GM04504 (cell line): ENCODE results near the gene FLVCR2.

Experiments used
- DNase-seq: peaks from one replicate; pipeline ENCODE4 v3.0.0-alpha.2; 2012; ENCODE audit warnings: low read depth

The FLVCR2 gene, protein sequence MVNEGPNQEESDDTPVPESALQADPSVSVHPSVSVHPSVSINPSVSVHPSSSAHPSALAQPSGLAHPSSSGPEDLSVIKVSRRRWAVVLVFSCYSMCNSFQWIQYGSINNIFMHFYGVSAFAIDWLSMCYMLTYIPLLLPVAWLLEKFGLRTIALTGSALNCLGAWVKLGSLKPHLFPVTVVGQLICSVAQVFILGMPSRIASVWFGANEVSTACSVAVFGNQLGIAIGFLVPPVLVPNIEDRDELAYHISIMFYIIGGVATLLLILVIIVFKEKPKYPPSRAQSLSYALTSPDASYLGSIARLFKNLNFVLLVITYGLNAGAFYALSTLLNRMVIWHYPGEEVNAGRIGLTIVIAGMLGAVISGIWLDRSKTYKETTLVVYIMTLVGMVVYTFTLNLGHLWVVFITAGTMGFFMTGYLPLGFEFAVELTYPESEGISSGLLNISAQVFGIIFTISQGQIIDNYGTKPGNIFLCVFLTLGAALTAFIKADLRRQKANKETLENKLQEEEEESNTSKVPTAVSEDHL

DNA sequence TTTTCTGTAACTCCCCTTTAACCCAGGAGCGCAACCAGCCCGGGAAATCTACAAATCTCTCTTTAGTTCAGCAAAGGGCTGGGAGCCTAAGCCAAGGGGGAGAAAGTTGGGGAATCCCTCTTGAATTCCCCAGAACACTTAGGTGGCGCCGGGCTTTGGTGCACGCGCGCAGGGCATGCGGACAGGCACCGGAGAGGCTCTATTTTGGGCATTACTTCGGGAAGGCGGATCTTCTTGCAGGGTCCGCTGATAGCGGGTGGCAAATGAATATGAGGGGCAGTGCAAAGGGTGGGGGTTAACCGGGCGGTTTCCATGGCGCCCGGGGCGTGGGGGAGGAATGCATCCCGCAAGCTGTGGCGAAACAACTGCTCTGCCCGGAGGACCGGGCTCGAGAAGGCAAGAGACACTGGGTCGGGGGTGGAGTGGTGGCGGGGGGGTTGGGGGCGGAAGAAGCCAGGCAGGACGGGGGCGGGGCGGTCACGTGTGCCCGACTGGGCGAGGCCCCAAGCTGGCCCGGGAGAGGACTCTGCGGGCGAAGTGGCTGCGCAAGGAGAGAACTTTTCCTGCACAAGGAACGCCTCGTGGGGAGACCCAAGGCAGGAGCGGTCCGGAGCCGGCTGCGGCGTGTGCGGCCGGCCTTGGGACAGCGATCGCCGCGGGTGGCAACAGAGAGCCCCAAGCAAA lies at the start of gene FLVCR2:
Gene FLVCR2, plus strand, starts transcription at position 519 of the 684 bp plus-strand sequence. CDS start 353 bp downstream, outside the sequence.
- DNase-seq, result peak; percentile 22

DNA sequence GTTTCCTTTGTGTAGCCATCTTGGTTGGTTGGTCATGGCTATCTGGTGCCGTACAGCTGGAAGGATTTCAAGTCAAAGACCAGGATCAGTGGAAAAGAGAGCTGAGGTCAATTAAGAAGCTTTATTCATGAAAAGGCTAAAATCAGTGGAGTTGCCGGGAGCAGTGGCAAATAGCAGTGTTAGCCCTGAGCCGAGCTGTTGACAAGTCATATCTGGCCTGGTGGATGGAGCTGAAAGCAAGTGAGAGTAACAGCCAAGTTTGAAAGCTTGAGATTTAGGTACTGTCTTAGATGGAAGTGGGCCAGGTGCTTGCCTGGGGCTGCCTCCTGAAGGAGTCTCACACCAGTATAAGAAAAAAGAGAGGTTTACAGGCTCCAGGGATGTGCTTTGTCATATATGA lies 47.2 kb upstream of the FLVCR2 start:
- no peak for DNase-seq

DNA sequence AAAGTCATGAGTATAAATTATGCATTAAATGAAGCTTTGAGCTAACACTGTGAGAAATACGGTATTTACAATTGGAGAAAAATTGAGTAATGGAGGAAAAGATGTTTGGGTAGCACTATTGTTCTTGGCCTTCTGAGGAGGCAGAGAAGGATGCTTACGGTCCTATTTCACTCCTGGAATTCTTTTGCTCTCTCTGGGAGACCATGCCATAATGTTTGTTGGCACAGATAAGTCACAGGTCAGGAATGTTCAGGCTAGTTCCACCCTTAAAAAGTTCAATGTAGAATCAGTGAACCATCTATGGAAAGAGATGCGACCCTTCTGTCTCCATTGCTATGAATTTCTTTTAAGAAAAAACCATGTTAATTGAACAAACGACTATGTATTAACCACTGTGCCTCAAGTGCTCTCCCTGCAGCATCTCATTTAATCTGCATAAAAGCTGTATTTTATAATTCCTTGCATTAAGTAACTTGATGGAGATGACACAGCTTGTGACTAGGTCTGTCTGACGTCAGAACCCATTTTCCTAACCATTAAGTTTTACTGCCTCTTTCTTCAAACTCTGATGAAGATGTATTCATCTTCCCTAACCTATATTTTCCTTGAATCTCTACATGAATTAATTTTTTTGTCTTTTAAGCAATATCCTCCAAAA lies 46.6 kb upstream of the FLVCR2 start:
- no peak for DNase-seq

DNA sequence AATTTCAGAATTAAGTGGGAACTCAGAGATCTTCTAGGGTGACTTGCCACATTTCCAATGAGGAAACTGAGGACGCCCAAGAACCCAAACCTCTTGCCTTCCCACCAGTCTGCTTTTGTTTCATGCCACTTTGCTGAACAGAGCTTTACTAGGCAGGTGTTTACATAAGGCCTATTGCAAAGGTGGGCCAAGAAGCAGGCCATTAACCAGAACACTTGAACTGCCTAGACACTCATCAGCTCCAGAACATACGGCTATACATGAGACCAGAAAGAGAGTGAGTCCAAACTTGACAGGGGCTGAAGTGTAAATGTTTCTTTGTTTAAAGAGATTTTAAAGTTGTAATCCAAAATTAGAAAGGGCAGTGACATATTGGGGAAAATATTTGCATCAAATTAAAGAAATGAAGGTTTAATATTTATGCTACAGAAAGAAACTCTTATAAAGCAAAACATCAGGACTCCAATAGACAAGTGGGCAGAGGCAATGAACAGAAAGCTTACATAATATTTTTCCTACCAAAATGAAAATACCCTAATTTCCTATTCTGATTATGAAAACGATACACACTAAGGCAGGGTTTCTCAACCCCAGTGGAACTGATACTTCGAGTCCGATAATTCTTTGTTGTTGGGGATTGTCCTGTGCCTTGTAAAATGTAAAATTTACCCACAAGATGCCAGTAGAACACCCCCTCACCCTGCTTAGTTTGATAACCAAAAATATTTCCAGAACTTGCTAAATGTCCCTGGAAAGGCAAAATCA lies 44.4 kb upstream of the FLVCR2 start:
- no peak for DNase-seq

DNA sequence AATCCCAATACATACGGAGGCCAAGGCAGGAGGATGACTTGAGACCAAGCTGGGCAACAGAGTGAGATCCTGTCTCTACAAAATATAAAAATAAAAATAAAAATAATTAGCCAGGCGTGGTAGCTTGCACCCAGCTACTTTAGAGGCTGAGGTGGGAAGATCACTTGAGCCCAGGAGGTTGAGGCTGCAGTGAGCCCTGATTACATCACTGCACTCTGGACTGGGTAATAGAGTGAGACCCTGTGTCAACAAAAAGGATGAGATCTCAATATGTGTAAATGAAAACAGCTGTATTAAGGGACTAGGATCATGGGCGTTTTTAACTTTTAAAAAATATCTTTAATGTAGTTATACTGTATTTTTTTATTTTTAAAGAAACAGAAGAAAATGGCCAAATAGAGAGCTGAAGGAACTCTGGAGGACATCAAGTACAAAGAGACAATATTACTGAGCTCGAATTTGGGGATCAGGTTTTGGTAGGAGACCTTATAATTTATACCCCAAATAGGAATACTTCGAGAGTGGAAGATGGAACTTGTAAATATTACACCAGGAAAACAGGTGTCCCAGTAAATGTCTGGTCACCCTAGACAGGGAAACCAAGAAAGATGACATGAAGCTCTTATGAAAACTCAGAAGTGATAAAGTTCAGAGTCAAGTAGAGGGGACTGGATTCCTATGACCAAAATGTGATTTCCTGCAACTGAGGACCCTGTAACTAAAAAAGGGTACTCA lies 43.1 kb upstream of the FLVCR2 start:
- no peak for DNase-seq

DNA sequence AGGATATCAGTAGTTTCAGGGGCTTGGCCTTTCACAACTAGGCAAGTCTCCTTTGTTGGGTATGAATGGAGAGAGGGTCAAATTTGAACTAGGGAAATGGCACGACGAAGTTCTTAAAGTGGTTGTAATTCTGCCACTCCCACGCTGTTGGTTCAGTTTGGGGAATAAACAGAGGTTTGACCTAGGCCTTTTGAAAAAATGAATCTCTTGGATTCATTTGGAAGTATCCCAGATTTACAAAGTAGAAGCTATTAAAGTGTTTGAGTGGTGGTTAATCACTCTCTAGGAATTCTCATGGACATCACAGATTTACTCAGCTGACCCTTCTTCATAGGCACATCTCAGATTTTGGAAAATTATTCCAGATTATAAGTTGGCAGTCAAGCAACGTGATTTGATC lies 41.3 kb upstream of the FLVCR2 start:
- no peak for DNase-seq

DNA sequence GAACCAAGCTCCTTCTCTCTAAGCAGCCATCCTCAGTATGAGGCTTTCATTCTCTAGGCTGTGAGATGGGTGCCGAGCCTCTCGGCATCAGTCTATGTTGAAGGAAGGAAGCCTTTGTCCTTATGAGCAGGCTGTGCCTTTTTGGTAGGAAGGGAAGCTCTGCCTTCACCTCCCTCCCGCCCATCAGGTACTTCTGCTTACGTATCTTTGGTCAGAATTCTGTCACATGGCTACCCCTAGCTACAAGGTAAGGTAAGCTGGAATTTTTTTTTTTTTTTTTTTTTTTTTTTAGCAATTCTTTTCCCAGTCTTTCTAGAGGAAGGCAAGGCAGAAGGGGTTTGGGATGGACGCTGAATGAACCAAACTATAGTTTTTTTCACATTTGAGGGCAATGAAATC lies 39.3 kb upstream of the FLVCR2 start:
- no peak for DNase-seq

DNA sequence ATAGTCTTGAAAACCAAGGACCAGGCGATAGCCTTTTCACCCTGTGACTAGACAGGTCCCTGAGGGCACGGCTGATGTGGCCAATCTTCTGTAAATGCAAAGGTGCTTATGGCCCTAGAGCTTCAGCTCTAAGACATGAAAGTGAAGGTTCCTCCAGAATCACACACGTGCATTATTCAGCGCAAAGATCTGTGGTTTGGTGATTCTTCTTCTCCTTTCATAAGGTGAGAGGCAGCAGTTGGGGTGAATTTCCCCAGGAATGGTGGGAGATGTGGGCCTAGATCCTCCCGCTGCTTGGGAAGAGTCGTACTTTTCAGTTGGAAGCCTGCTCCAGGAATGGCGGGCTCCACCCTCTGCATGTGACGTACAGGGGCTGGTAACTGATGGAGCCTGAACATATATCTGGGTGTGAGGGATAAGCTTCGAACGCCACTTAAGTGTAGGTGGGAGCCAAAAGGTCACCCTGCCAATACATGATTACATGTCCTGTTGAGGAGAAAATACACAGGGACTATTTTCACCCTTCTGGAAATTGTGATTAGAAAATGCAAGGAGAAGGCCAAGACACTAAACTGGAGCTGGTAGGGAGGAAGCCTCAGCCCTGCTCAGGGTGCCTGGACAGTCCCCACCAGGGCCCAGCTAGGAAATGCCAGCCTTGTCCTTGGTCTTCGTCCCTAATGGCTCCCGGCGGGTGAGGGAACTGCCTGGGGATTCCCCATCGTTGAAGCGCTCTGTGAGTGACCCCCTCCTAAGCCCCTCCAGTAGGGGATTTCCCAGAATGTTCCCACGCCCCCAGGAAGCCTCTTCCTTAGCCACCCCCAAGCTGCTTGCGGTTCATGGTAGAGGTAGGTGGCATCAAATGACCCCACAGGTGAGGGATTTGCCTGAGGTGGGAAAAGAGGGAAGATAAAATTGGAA lies 38.6 kb upstream of the FLVCR2 start:
- no peak for DNase-seq

DNA sequence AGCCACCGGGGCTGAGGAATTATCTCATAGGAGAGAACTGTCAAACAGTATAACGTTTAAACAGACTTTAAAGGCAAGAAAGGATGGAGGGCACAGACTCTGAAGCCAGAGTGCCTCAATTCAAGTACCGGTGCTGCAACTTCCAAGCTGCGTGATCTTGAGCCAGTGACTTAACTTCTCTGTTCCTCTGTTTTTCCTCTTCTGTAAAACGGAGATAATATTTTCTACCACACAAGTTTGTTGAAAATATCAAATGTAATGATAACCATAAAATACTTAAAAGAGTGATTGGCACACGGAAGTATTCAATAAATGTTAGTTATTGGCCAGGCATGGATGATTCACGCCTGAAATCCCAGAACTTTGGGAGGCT lies 38.0 kb upstream of the FLVCR2 start:
- no peak for DNase-seq

DNA sequence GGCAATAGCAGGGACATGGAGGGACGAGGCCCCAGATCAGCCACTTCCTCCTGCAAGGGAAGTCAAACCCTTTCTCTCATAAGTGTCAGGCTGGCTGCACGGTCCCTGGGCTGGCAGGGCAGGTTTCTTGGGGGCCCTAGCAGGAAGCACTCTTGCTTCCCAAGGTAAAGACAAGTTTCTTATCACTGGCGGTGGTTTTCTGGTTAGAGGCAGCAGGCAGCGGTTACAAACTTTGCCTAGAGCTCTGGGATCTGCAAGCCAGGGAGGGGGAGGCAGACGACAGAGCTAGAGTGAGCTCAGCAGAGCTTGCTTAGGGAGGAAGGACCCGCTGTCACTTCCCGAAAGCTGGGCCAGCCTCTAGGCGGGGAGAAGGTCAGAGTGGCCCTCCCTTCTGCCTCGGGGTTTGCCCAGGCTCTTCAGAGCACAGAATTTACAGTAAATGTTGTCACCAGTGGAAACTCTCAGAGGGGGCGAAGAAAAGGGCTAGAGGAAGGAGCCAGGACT lies 35.8 kb upstream of the FLVCR2 start:
- no peak for DNase-seq

DNA sequence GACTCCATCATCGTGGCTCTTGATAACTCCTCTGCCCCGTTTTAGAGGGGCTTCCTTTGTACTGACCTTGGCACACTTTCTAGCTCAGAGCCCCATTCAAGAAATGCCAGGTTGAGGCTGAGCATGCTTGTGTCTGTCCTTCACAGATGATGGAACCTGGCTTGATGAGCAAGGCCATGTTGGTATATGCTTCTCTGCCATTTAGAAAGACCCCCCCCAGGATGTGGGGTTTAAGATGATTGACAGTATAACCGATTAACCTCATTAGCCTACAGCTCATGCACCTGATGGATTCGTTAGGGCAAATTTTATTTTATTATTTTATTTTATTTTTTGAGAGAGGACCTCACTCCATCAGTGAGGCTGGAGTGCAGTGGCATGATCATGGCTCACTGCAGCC lies 35.2 kb upstream of the FLVCR2 start:
- no peak for DNase-seq

DNA sequence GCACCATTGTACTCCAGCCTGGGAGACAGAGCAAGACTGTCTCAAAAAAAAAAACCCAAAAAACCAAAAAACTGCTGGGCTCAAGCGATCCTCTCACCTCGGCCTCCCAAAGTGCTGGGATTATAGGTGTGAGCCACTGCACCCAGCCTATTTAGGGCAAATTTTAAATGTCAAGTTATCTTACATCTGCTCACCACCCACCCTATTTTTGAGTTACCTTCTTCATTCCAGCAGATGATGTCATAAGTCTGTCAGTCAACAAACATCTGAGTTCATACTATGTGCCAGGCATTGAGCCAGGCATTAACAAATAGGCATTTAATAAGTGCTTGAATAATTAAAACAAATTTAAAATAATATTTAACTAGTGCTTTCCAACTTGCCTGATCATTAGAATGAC lies 34.6 kb upstream of the FLVCR2 start:
- no peak for DNase-seq

DNA sequence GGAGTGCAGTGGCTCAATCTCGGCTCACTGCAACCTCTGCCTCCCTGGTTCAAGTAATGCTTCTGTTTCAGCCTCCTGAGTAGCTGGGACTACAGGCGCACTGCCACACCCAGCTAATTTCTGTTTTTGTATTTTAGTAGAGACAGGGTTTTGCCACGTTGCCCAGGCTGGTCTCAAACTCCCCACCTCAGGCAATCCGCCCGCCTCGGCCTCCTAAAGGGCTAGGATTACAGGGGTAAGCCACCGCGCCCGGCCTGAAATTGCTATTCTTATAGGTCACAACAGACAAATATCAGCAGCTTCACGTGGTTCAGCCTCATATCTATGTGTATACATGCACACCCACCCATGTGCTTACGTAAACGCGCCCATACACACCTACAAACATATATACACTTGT lies 32.5 kb upstream of the FLVCR2 start:
- no peak for DNase-seq

DNA sequence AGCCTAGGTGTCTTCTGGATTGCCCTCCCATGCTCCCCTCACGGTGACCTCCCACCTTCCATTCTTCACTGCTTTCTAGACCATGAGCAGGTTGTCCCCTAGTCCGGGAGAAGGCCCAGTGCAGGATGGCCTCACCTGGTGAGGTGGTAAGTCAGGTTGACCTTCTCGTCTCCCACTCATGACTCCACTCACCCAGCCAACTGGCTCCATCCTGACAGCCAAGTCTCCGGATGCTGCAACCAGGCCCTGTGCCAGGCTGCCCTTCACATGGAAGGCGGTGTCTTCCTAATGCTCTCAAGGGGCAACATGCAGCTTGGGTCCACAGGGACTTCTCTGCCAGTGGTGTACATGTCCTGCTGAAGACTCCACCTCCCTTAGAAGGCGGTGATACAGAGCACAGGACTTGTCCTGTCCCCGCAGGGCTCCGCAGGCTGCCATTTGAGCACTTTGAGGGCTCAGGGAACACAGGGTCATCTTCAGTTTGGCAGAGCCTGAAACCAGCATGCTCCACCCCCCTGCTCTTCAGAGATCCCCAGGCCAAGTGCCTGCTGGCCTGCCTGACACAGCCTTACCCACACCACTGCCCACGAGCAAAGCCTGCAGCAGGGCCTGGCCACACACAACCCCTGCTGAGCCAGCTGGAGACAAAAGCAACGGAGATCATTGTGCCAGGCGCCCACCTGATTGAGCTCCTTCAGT lies 30.7 kb upstream of the FLVCR2 start:
- DNase-seq, result no peak

DNA sequence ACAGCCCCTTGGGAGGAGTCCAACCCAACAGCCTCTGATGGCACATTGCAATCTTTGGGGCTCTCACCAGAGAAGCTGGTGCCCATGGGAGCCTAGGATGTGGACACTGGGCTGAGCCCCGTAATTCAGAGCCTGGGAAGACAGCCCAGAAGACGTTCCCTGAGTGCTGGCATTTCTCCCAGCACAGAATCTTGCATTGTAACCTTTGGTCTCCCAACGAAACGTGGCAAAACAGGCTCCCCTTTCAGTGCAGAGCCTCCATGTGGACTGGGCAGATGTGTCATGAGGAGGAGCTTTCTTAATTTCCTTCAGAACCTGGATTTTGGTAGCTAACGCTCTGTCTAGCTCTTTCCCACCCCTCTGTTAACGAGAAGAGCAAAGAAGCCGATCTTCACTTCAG lies 29.9 kb upstream of the FLVCR2 start:
- no peak for DNase-seq

DNA sequence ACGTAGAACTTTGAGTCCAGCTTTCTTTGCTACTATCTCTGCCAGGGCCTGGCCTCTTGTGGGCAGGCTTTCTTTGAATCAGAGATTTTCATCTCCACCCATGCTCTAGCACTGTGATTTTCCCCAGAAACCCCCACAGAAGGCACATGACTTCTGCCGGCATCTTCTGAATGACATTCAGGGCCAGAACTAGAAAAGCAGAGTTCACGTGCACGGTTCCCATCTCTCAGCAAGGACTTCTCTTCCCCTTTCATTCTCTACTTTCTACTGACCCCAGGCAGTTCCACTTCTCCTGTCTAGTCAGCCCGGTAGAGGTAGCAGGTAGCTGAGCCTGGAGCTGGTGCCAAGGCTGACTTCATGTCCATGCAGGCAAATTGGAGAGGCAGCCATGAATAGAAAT lies 29.3 kb upstream of the FLVCR2 start:
- no peak for DNase-seq

DNA sequence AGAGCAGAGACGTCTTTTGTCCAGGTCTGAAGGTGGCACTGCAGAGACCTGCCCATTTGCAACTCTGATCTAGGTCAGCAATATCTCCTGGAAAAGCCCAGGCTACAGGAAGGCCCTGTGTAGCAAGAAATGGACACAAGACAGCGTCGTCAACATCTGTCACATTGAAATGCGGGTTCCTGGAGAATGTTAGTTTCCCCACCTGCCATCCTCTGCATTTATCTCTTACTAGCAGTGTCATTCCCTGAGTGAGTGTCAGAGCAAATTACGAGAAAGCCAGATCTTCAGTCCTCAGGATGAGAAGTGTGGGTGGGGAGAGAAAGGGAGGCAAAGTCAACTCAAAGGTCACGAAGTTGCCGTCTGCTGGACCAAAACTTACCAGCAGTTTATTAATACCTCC lies 27.4 kb upstream of the FLVCR2 start:
- no peak for DNase-seq

DNA sequence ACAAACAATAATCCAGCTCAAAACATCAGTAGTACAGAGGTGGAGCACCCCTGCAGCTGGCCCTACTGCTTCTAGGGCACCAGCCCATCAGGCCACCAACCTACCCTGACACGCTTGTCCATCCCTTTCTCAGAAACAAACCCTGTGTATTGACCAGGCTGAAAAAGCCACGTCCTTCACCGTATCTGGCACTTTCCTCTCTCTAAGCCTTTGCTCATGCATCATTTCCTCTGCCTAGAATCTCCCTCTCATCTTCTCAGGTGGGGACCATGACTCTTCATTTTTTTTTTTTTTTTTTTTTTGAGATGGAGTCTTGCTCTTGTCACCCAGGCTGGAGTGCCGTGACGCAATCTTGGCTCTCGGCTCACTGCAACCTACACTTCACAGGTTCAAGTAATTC lies 25.3 kb upstream of the FLVCR2 start:
- no peak for DNase-seq

DNA sequence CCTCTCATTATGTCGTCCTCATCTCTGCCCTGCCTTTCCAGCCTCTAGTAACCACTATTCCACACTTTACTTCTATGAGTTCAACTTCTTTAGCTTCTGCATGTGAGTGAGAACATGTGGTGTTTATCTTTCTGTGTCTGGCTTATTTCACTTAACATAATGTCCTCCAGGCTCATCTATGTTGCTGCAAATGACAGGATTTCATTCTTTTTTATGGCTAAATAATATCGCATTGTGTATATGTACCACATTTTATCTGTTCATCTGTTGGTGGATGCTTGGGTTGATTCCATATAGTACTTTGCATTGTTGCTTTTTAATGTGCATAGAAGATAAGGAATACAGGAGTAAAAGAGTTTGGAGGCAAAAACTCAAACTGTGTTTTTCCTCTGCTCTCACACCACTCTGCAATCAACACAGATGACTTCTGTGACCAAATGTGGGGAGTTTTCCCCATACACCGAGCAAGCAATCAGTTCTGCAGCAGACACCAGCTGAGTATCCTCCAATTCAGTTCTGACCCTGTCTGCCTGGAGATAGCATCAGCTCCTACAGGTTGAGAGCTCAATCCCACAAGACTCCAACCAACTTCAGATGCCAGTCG lies 24.6 kb upstream of the FLVCR2 start:
- no peak for DNase-seq
